ENCODE results near the gene CA10.

The CA10 gene

DNA sequence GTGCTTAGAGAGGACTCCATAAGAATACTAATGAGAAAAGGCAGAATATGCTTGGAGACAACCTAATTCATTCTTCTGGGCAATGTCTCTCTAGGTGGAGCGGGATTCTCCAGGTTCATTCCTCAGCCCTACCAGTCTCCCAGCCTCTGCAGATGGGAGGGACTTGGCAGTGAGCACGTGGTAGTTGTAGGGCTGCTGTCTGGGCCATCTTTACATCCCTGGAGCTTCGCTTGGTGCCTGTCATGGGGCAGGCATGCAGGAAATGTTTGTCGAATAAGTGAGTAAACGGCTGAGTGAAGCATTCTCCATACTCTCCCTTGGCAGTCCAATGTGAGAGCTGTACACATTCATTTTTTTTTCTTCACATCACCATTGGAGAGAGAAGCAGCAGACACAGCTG lies 510.7 kb downstream of the CA10 start:
- DNase-seq (ENCODE audit: low read depth in 2 of 2) = no peak

- DNase-seq (ENCODE audit: low read depth in 2 of 2) = no peak
These were observed 511.4 kb downstream of the CA10 start for GRCh38 chr17:51647067-51647466.

DNA sequence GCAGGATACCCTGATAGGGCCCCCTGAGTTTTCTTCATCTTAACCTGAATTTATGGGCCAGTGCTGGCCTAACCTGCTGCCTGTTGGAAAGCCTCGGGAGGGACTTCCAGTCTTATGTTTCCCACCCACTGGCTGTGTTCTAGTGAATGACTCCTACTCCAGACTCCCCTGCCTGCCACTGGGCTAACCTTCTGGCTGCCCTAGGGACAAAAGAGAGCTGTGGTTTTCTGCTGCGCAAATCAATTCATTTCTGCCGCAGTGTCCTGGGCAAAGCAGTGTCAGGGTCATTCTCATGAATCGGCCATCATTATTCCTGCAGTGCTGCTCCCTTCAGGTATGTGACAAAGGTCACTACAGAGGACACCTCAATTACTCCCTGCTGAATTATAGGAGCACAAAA lies 512.0 kb downstream of the CA10 start:
- DNase-seq (ENCODE audit: low read depth in 2 of 2) = no peak

- DNase-seq (ENCODE audit: low read depth in 2 of 2) = no peak
These were observed 513.5 kb downstream of the CA10 start for GRCh38 chr17:51645056-51645455.

- no peak for DNase-seq (ENCODE audit: low read depth in 2 of 2)
These were observed 514.6 kb downstream of the CA10 start for GRCh38 chr17:51643702-51644490.

DNA sequence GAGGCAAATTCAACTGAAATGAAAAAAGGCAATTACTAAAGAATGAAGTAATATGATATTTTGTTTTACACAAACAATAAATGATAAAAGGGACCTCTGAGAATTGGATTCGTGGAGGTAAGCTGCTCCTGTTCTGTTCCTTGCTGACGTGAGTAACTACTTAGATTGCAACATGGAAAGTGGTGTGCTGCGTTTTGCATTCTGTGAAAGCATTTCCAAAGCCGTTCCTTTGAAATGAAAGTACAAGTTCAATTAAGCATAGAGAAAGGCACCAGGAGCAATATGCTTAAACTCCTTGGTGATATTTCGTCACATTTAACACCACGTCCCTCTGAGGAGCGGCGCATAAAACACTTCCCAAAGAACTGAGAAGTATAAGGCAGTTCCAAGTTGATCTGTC lies 516.5 kb downstream of the CA10 start:
- DNase-seq (ENCODE audit: low read depth in 2 of 2) = no peak

GRCh38 chr17:51640108-51640622 lies 518.3 kb downstream of the CA10 start:
- no peak for DNase-seq (ENCODE audit: low read depth in 2 of 2)

DNA sequence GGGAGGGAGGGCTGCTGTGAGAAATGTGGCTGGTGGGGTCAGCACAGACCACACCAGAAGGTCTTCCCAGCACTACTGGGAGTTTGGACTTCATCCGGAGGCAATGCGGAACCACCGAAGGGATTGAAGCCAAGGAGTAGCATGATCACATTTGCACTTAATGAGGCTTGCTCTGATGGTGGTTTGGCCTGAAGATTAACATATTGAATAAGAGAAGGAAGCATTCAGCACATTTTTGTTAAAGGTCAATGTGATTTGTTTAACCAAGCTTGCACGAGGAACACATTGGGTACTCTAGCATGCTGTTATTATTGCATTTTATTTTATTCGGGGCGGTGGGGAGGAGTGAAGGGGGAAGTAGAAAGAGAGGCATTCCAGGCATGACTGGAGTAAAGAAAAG lies 519.5 kb downstream of the CA10 start:
- DNase-seq (ENCODE audit: low read depth in 2 of 2) = no peak

DNA sequence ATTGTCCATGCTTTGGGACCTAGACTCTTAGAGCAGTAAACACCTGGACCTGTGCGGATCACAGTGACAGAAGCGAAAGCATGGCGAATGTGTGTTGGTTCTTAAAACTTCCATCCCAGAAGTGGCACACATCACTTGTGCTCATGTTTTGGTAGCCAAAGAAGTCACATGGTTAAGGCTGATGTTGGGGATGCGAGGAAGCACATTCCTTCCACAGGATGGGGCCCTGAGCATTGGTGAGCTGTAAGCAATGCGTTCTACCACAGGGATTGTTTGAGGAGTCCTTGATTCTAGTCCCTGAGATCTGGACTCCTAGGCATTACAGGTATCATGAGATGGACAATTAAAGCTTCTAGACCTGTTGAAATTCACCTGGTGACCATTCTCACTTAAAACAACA lies 522.2 kb downstream of the CA10 start:
- DNase-seq (ENCODE audit: low read depth in 2 of 2) = no peak

- DNase-seq (ENCODE audit: low read depth in 2 of 2) = no peak
These were observed 528.3 kb downstream of the CA10 start for GRCh38 chr17:51630101-51630671.

GRCh38 chr17:51629232-51629631 lies 529.3 kb downstream of the CA10 start:
- DNase-seq (ENCODE audit: low read depth in 2 of 2) = no peak

DNA sequence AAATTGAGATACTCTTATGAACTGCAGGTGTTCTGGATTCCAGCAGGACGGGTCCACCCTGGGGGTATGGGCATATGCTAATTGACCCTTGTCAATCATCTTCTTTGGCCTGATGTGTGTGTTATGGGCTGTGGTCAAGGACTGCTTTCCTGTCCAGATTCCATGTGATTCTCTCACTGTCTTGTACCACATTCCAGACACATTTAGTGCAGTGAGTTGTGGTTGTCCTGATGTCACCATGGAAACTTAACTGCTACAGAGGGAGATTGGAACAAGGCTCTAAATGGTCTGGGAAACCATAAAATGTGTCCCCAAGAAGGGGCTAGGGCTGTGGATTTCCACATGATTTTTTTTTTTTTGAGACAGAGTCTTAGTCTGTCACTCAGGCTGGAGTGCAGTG lies 530.7 kb downstream of the CA10 start:
- DNase-seq (ENCODE audit: low read depth in 2 of 2) = no peak

GRCh38 chr17:51618476-51618875 lies 540.0 kb downstream of the CA10 start:
- DNase-seq (ENCODE audit: low read depth in 2 of 2) = no peak

- DNase-seq (ENCODE audit: low read depth in 2 of 2) = no peak
These were observed 540.5 kb downstream of the CA10 start for GRCh38 chr17:51617986-51618385.

GRCh38 chr17:51613255-51613654 lies 545.3 kb downstream of the CA10 start:
- DNase-seq (ENCODE audit: low read depth in 2 of 2) = no peak

- DNase-seq (ENCODE audit: low read depth in 2 of 2) = no peak
These were observed 545.8 kb downstream of the CA10 start for GRCh38 chr17:51612692-51613091.

GRCh38 chr17:51611585-51611984 lies 546.9 kb downstream of the CA10 start:
- no peak for DNase-seq (ENCODE audit: low read depth in 2 of 2)

DNA sequence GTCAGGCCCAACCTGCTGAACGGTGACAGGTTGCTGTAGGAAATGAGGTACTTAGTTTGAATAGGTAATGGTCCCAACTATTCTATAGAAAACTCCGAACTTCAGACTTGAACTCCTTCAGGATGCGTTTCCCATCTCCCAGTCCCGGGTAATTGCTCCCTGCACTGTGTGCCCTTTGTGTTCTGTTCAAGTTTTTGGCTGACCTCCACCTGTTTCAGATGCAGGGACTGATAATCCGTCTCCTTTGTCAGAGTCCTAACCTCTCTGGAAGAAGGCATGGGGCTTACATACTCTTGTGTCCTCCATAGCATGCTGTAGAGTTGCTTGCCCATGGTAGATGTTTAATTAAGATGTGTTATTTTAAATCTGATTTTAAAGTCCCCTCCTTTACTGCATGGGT lies 547.7 kb downstream of the CA10 start:
- no peak for DNase-seq (ENCODE audit: low read depth in 2 of 2)

GRCh38 chr17:51610155-51610554 lies 548.4 kb downstream of the CA10 start:
- DNase-seq (ENCODE audit: low read depth in 2 of 2) = no peak

DNA sequence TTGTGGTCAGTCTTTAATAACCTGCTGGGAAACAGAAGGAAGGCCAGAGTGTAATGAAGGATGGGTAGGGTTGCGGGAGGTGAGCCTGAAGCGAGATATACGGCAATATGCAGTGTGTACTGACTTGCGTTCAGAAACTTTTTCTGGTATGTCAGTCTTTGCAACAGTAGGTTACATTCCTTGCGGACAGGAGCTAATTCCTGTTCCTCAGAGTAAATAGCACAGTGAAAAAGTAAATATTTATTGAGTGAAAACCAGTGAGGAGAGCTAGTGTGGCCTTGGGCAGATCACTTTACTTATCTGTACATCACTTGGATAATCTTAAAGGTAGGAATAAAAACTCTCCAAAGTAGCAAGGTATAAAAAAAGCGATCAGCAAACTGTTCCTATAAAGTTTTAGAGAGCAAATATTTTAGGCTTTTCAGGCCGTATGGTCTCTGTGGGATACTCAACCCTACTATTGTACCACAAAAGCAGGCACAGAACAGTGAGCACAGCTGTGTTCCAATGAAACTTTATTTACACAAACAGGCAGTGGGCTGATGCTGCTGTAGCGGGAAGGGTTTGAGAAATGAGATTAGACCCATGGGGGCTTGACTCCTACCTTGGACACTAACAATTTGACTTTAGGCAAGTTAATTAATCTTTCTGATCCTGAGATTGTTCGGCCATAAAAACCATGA lies 550.1 kb downstream of the CA10 start:
- no peak for DNase-seq (ENCODE audit: low read depth in 2 of 2)

- DNase-seq (ENCODE audit: low read depth in 2 of 2) = no peak
These were observed 551.0 kb downstream of the CA10 start for GRCh38 chr17:51607512-51607911.

DNA sequence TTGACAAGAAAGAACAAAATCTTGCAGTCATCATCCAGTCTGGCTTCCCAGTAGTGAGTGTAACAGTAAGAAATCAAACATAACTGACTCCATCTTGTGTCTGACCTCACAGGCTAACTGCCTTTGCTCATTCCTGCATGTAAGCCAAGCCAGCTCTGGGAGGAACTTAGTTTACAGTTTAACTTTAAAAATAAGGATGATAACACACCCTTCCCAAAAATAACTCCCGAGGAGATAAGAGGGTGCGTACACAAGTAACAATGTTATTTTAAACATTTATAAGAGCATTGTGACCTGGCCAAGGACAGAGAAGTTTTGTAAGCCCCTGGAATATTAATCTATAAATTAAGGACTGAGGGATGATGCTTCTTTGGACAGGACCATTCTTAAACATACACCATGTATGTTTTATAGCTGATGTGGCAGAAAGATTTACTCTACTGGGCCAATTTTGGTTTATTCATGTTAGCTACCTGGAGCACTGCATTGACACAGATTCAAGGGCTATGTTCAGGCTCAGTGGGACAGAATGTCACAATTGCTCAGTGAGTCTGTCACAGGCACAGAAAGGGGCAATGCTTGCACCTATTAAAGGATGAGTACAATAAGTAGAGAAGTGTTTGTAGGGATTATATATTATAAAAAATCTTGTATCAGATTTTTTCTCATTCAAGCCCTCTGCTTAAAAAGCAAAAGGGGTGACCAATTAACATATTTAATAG lies 554.1 kb downstream of the CA10 start:
- no peak for DNase-seq (ENCODE audit: low read depth in 2 of 2)
